Right renal pelvis (tissue), 4 donors: ENCODE data around the gene GPC3. TPM values are rescaled to one million over a fixed set of nuclear protein-coding genes. Genes with fewer than 3 reads are reported as not detected.
"Not testable (repeated sequence)": the region's sequence is repeated elsewhere in the genome, so short reads cannot be mapped to it uniquely, and the experiment has no call there.

Experiments used
- DNase-seq, 4 donors: peaks; one replicate each; pipeline ENCODE4 v3.0.0-alpha.2; 2013; ENCODE audit warnings: low read depth in 4 of 4, low spot score in 3 of 4, missing footprints in 1 of 4
- polyA plus RNA-seq, 4 donors: library from polyadenylated mRNA; unstranded; fragments of 120-200 nt; gene quantifications; one replicate each; pipeline ENCODE4 v1.2.1, GENCODE V29; 2013; ENCODE audit not compliant: insufficient read length in 4 of 4

Gene GPC3
- polyA plus RNA-seq, 4 donors, result 1,095 to 1,238 (median 1,173) TPM

DNA sequence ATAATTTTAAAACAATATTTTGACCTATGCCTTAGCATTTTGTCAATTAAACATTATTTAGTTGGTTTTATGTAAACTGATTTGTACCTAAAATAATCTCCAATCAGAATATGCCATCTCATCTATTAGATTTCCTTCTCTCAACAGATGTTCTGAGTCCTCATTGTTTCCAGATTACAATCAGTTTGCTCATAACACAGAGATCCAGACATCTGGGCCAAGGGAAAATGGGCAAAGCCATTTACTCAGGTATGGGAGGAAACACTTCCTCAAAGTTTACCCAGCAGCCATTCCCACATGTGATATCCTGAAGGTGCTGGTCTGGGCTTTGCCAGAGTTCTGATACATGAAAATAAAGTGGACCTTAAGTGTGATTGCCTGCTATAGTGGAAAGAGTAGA, 352.2 kb downstream of the GPC3 start:
- no peak for DNase-seq

DNA sequence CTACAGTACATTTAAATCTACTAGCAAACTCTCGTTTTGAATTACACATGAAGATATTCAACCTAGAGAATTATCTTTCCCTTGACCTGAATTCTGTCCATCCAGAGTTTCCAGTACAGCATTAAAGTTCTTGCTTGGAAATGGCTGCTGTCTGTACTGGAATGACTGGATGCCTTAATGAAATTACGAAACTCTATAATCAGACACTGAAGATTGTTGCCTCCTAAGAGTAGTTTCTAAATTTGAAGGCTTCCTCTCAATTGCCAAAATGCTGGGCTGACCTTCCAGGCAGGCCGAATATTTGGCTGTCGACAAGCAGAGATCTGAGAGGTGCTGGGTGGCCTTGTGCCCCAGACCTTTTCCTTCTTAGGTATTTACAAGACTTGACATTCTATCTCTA, 355.0 kb downstream of the GPC3 start:
- DNase-seq, result no peak

DNA sequence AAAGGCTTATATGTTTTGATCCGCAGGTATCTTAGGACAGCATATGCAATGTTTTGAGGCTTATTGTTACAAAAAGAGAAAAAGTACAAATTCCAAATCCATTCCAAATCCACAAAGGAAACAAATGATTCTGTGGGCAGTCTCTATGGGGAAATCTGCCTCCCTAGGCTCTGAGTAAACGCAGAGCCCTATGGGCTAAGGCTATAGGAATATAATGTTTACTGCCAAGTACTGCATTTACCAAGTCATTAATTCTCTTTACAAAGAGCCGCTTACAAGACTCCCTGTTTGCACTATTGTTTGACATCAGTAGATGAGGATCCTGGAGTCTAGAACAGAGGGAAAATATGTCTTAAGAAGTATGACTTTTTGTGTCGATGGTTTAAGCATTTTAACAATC, 357.7 kb downstream of the GPC3 start:
- no peak for DNase-seq

DNA sequence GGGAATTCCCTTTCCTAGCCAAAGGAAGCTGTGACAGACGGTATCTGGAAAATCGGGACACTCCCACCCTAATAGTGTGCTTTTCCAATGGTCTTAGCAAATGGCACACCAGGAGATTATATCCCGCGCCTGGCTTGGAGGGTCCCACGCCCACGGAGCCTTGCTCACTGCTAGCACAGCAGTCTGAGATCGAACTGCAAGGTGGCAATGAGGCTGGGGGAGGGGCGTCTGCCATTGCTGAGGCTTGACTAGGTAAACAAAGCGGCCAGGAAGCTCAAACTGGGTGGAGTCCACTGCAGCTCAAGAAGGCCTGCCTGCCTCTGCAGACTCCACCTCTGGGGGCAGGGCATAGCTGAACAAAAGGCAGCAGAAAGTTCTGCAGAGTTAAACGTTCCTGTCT, 364.0 kb downstream of the GPC3 start:
- not testable (repeated sequence) for DNase-seq

DNA sequence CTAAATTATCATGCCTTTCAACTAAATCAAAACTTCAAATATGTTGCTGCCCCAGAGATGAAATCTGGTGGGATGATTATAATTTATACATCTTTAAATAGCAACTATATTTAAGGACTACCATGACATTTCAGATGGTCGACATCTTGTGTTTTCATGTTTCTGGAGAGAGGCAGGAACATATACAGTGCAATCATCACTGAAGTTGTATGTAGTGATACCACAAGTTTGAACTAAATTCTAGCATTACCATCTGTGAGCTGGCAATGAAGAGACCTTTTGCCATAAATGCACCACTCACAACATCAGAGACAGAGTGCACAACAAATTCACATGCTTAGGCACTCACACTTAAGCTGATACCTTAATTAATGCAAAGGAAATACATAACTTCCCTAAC, 373.7 kb downstream of the GPC3 start:
- DNase-seq, result no peak

DNA sequence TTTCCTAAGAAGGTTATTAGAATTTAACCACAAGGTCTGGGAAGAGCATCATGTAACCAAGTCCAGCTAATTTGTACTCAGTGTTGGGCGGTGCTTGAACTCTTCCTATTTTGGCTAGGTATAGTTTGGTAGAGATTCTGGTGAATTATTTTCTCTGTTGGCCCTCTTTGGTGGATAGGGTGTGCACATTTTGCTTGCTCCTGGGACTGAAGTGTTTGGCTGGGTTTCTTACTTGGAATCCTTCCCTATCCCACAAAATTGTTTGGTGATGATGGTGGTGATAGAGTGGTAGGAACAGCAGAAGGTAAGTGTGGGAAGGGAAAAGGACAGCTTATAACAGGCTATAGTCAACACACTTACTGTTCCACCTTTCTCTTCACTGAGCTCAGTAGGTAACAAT, 375.3 kb downstream of the GPC3 start:
- DNase-seq, result no peak

DNA sequence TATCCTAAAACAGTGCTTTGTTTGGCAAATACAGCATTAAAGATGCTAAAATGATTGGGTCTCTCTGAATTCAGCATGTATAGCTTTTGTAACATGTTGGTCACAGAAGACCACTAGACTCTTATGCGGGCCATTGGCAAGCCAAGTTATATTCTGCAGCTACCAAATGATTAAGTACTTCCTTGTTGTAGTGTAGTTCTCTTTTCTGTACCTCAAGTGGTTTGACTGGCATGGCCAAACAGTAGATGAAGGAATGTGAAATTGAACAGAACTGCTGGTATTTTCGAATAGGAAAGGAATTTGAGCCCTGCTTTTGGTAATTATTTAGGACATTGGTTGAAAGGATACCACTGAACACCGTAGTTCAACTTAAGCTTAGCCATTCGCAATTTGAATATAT, 376.2 kb downstream of the GPC3 start:
- DNase-seq, result no peak

DNA sequence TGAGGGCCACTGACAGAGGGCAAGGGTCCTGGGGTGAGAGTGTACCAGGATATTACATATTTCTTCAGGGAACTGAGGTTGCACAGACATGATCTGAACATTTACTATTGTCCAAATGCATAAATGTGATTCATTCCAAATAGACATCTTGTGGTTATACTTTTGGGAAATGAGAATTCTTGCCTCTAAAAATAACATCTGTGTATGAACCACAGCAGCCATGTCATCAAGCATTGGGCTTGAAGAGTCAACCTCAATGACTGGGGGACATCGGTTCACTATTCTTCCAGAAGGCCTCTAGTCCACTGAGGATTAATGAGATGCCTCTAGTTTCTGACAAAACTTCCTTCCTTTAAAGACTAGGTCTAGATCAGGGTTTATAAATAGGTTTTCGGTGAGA, 377.0 kb downstream of the GPC3 start:
- no peak for DNase-seq

DNA sequence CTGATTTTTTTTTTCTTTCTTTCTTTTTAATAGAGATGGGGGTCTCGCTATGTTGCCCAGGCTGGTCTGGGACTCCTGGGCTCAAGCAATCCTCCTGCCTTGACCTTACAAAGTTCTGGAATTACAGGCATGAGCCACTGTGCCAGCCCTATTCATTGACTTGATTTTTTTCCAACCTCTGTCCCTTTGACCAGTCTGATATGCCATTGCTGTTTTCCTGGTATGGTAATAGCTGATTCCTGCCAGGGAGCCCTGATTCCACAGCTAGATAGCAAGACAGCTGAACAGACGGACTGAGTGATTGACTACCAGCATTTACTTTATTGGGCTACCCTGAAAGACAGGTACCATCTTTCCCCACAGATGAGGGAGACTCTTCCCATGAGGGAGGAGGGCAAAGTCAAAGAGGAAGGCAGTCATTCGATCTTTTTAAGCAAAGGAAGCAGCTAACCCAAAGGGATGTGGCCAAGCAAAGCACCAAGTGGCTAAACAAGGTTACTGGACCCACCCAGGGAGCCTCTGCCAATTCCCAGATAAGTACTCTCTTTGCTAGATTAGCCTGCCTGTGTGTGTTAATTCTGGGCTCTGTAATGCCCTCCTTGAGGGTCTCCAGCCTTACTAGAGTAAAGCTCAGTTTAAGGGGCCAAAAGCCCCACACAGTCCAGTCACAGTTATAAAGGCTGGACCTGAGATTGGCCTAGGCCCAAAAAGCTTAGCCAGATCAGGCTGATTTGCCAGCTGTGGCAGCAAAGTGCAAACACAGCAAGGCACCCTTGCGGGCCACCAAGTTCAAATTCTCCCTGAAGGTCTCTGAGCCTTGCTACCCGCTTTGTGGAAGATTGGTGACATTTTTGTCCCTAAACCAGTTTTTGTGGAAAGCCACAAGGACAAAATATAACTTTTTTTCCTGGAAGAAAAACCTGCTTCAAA, 377.7 kb downstream of the GPC3 start:
- no peak for DNase-seq

DNA sequence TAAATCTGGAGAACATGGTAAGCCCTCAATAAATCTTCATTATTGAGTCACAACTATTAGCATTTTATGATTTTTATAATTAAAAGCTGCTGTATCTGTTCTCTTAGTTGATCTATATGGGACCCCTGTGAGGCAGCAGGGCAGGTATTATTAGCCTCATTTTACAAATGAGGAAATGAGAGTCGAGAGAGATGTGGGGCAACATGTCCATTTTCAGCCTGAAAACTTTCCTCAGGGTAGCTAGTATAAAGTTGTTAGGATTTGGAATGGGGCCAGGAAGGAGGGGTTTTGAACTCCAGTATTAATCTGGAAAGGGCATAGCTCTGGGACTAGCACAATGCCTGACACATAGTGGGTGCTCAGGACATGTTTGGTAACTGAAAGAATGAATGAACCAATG, 378.4 kb downstream of the GPC3 start:
- DNase-seq, result no peak

DNA sequence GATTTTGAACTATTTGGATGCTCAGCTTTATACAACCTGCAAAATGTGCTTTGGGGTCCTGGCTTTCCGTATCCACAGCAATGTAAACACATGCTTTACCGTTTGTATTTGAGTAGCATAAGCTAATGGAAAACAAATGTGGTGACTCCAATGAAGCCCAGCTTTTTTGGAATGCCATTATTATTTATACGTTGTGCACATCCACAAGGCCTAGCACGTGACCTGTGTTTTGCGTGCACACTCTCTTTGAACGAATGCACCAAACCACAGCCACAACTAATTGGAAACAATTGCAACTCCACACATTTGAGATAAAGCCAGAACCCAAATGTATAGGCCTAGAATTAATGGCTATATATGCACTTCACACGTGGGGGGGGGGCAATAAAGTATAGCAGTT, 380.6 kb downstream of the GPC3 start:
- no peak for DNase-seq

DNA sequence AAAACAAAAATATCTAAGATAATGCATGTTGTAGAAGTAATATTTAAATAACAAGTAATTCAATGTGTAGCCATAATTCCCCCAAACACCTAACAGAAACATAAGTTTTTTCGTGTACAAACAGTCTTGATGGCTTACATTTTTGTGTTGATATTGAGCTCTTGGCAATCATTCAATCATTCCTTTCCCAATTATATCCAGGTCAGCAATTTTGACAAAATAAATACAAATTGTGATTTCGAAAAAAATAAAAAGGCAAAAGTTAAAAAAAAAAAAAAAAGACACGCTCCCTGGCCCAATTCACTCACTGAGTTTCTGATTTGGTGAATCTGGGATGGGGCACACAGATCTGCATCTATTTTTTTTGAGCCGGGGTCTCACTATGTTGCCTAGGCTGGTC, 382.5 kb downstream of the GPC3 start:
- DNase-seq, result no peak

DNA sequence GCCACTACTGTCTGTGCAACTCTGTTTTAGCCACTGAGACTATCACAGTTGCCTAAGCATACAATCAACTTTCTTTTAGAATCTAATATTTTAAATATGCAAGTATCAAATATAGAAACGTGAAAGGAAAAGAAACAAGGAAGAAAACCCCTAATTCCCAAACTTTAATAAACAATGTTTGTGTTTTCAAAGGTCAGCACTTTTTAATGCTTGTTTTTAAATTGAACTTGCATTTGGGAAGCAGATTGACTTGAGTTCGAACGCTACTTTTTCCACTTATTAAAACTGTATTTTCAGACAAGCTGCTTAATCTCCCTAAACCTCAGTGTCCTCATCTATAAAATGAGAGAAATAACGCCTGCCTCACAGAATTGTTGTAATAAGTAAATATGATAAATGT, 384.3 kb downstream of the GPC3 start:
- DNase-seq, result no peak

DNA sequence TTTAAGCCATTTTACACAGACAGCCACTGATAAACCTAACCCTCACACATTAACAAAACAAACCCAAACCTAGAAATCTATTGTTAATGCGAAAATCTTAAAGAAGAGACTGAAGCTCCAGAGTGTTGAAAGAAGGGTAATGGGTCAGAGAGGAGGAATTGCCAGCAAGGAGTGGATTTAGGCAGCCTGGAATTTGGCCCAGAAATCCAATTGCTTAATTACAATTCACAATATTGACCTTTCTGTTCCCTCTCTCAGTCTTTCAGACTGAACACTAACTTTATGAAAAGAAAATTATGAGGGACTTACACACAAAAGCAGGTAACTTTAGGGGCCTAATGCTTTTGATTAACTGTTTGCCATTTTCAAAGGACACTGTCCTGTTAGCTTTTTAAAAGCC, 384.9 kb downstream of the GPC3 start:
- no peak for DNase-seq

DNA sequence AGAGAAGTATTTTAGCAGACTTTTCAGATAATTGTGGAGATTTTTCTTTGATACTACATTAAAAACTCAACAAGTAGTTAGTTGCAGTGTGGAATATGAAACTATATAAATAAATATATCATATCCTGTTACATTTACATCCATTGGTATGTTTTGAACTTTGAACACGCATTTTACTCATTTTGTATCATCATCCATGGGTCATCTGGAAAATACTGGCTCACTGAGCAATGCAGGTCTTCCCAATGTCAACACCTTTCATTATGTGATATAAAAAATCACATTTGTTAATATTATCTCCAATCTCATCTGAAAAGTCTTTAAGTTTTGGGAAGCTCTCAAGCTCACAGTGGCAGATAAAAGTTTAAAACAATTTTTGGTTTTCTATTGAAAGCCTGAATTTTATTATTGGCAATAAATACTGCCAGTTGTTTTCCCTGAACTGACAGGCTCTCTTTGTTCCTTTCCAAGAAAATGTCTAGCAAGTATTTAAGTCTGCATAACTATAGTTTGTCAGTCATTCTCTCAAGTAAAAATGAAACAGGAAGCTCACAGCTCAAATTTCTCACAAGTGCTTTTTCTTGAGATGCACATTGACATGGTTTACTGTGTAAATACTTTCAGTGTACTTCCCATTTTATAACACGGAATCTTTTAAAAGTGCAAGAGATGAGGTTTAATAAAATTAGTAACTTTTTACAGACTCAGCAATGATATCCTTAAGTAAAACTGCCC, 386.6 kb downstream of the GPC3 start:
- no peak for DNase-seq

DNA sequence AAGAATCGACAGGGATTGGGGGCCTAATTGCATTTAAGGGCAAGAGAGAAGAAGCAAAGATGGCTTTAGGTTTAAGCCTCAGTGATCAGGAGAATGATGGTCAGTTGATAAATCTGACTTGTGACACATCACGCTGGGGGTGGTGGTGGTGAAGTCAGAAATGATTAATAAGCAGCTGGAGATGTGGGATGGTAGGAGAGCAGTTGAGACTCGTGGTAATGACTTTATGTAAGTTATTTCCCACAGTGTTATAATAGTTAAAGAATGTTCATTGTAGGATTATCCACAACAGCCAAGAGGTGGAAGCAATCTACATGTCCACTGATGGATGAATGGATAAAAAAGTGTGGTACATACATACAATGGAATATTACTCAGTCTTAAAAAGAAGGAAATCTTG, 391.2 kb downstream of the GPC3 start:
- no peak for DNase-seq

DNA sequence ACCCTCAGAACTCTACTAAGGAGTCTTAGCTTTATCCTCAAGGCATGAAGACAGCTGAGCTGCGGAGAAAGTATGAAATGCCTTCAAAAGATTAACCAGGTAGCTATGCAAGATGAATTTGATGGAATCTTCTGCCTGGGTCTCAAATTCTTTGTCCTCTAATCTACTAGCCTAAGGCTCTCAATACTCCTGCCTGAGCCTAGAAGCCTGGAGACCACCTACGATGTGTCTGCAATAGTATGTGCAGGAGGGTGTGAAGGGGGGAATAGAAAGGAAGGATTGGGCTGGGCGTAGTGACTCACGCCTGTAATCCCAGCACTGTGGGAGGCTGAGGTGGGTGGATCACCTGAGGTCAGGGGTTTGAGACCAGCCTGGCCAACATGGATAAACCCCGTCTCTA, 391.9 kb downstream of the GPC3 start:
- no peak for DNase-seq

DNA sequence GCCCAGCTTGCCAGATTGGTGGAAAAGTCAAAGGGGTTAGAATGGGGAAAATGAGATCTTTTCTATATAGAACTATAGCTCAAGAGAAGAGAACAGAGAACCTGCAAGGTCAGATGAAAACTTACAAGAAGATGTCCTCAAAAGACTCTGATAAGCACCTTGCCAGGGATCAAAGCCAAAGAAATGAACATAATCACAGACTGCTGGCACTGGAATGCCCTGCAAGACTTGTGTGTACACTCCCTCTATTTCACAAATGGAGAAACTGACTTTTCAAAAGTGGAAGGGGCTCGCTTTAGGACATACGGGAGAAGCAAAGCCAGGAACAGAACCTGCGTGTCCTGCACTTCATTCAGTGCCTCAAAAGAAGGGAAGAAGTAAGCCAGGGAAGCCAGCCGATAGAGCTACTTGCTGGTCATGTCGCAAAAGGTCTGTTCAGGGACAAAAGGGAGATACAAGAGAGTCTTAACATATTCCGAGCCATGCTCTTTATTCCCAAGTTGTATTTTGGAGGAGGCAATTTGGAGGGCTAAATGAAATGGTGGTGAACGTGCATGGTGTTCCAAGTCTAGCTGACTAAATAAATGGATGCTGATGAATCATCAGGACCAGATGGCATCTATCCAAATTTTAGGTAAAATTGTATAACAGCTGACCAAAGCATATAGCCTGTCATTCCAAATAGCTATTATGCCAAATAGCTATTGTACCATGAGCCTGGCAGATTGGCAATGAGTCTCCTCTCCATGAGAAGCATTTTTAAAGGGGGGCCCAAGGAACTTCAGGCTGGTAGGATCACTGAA, 394.5 kb downstream of the GPC3 start:
- no peak for DNase-seq

DNA sequence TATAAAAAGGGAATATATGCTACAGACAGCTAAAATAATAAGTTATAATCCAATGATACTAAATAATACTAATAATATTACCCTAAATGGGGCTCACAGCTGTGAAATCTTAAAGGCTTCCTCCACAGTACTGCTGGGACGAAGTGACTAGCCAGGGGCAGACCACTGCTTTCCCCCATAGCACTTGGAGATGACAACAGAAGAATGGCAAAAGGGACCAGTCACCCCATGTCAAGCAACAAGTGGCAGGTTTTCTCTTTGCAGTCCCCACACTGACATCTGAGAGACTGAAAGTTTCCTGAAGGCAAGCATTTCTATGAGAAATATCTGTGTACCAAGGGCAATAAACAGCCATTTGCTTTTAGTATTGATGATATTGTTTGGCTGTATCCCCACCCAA, 396.6 kb downstream of the GPC3 start:
- DNase-seq, result no peak

DNA sequence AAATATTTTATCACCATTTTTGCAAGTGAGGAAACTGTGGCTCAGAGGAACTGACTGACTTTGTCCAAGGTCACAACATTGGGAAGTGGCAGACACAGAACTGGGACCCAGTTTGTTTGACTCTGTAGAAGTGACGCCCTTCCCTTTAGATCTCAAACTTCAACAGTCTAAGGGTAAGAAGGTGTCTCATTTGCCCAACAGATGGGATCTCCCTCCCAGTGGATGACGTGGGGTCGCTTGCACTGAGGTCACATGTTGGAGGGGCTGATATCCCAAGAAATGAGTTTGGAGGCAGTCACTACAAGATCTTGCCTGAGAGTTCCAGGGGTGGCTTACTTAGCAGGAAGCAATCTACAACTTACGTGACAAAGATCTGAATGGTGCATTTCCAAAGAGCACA, 397.6 kb downstream of the GPC3 start:
- DNase-seq, result no peak

DNA sequence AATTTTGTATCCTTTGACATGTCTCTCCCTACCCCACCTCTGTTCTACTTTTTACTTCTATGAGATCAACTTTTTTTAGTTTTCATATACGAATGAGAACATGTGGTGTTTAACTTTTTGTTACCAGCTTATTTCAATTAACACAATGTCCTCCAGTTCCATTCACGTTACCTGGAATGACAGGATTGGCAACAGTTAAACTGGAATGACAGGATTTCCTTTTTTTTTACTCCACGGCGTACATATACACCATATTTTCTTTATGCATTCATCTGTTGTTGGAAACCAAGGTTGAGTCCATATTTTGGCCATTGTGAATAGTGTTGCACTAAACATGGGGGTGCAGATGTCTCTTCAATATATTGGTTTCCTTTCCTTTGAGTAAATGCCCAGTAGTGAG, 398.3 kb downstream of the GPC3 start:
- DNase-seq, result no peak
